ENCODE results near the gene TIMM13.
"Not testable (repeated sequence)": the region's sequence is repeated elsewhere in the genome, so short reads cannot be mapped to it uniquely, and the experiment has no call there.

Gene TIMM13

DNA sequence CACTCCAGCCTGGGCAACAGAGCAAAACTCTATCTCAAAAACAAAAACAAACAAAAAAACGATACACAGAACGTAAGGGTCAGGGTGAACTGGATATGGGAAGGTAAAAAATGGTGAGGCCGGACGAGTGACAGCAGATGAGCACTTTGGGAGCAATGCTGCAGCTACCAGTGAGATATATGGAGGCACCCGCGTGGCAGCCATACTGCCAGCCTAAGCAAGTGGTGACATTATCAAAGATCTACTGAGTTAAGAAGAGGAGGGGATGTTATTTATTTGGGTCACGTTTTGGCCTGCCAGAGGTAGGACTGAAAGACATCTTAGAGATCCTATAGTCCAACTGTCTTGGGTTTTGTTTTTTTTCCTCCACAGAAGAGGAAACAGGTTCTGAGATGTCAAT lies 14.2 kb downstream of the TIMM13 start:
- DNase-seq, result no peak

DNA sequence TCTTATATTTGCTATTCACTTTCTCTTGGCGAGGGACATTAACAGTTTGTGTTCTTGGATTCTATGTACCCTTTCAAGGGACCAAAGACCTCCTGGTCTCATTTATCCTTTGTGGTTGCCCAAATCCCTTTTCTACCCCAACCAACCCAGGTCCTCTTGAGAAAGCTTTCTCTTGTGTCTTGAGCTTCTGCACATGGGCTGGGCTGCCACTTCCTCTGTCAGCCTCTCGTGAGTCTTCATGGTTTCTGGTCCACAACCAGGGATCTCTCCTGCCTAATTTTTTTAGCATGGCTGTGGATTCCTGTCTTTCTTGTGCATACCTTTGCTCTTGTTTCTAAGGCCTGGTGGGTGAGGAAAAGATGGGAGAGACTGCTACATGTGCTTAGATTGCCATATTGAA lies 14.9 kb downstream of the TIMM13 start:
- DNase-seq, result no peak

DNA sequence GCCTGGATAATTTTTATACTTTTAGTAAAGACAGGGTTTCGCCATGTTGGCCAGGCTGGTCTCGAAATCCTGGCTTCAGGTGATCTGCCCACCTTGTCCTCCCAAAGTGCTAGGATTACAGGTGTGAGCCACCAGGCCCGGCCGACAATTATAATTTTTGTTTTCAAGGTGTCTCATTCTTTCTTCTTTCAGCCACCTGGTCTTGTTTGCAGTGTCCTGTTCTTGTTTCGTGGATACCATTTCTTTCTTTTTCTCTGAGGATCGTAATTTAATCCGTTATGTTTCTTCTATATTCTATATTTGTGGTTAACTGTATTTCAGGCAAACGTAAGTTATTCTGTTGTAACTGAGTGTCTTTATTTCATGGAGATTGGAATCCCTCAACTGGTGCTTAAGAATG lies 15.7 kb downstream of the TIMM13 start:
- no peak for DNase-seq

DNA sequence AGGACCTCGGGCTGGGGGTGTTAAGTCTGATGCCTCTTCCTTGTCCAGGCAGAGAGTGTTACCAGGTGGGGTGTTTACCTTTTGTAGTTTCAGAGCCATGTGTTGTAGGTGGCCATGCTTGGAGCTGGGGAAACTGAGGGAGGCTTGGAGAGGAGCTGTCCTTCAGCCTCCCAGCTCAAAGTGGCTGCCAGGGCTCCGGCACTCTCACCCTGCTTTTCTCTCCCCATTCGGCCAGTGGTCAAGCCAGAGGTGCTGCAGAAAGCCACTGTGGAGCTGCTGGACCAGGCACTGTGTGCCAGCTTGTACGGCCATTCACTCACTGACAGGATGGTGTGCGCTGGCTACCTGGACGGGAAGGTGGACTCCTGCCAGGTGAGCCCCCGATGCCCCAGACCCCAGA lies 17.4 kb downstream of the TIMM13 start:
- no peak for DNase-seq

DNA sequence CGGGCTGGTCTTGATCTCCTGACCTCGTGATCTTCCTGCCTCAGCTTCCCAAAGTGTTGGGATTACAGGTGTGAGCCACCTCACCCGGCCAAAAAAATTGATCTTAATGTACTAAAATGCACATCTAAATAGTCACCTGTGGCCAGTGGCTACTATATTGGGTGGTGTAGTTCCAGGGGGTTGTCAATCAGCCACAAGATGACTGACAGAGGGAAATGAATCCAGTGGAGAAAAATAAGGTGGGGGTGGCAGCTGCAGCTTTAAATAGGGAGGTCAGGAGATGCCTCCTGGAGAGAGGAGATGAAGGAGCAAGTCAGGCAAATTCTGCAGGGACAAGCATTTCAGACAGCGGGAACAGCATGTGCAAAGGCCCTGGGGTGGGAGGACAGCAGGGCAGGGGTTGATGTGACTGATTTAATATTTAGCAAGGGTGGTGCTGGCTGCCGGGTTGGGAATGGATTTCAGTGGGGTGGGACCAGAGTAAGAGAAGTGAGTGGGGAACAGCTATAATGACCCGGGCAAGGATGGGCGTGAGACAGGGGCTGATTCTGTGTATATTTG lies 18.0 kb downstream of the TIMM13 start:
- no peak for DNase-seq

DNA sequence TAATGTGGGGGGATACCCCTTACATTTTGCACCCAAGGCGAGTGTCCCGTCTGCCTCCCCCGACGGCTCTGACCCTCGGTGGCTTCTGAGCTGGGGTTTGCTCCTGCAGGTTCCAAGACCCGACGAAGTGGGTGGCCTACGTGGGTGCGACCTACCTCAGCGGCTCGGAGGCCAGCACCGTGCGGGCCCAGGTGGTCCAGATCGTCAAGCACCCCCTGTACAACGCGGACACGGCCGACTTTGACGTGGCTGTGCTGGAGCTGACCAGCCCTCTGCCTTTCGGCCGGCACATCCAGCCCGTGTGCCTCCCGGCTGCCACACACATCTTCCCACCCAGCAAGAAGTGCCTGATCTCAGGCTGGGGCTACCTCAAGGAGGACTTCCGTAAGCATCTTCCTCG lies 19.1 kb downstream of the TIMM13 start:
- DNase-seq, result no peak

DNA sequence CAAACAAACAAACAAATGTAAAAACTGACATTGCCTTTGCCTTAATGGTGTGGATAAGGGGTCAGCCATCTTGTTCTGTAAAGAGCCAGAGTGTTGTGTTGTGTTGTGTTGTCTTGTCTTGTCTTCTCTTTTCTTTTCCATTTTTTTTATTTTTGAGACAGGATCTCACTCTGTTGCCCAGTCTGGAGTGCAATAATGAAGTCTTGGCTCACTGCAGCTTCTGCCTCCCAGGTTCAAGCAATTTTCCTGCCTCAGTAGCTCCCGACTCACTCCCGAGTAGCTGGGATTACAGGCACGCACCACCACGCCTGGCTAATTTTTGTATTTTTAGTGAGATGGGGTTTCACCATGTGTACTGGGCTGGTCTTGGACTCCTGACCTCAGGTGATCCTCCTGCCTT lies 27.8 kb downstream of the TIMM13 start:
- DNase-seq, result no peak

DNA sequence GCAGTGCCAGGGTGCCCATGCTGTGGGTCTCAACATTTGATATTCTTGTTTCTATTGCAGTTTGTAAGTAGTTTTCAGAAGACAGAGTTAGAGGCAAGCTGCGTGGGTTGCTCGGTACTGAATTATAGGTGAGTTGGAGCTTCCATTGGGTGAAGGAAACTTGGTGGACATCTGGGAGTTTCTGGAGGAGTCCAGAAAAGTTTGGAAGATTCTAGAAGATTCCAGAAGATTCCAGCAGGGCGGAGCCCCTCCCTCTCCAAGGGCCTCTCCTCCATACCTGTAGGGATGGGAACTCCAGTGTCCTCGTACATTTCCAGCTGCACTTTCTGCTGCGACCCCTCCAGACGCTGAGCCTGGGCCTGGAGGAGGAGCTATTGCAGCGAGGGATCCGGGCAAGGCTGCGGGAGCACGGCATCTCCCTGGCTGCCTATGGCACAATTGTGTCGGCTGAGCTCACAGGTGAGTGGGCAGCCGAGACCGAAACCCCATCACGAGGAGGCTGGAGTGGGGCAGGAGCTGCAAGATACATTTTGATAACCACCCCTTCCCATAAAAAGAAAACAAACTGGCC lies 28.6 kb downstream of the TIMM13 start:
- no peak for DNase-seq

DNA sequence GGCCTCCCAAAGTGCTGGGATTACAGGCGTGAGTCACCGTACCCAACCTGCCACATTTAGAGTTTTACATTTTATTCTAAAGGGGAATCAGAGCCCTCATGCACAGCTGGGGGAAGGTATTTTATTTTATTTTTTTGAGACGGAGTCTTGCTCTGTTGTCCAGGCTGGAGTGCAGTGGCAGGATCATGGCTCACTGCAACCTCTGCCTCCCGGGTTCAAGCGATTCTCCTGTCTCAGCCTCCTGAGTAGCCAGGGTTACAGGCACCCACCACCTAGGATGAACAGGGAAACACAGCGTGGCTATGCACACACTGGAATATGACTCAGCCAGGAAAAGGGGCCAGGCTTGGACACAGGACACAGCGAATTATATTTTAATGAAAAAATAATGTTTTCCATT lies 30.2 kb downstream of the TIMM13 start:
- not testable (repeated sequence) for DNase-seq

DNA sequence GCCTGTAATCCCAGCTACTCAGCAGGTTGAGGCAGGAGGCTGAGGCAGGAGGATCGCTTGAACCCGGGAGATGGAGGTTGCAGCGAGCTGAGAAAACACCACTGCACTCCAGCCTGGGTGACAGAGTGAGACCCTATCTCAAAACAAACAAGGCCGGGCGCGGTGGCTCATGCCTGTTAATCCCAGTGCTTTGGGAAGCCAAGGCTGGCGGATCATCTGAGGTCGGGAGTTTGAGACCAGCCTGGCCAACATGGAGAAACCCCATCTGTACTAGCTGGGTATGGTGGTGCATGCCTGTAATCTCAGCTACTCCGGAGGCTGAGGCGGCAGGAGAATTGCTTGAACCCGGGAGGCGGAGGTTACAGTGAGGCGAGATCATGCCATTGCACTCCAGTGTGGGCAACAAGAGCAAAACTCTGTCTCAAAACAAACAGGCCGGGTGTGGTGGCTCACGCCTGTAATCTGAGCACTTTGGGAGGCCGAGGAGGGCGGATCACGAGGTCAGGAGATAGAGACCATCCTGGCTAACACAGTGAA lies 32.0 kb downstream of the TIMM13 start:
- not testable (repeated sequence) for DNase-seq

DNA sequence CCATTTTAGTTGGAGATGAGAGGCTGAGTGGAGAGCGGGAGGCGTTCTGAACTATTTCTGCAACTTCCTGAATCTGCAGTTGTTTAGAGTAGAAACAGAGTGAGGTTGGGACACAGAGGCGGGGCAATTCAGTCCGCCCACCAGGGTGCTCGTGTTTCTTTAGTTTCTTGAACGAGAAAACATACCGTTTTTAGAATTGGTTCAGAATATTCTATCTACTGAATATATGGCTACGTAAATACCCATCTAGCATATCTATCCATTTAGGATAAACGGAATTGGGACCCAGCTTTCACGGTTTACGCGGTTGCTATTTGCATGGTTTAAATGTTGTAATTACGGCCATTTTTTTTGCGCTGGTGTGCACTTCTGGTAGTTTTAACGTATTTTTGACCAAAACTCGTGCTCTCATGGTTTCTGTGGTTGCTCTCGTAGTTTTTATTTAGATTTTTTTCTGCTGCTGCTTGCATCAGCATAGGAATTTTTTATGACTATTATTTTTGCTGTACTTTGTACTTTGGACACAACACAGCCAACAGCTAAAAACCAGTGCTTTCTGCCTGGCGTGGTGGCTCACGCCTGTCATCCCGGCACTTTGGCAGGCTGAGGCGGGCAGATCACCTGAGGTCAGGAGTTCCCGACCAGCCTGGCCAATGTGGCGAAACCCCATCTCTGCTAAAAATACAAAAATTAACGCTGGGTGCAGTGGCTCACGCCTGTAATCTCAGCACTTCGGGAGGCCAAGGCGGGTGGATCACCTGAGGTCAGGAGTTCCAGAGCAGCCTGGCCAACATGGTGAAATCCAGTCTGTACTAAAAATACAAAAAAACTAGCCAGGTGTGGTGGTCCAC lies 32.7 kb downstream of the TIMM13 start:
- DNase-seq, result no peak

DNA sequence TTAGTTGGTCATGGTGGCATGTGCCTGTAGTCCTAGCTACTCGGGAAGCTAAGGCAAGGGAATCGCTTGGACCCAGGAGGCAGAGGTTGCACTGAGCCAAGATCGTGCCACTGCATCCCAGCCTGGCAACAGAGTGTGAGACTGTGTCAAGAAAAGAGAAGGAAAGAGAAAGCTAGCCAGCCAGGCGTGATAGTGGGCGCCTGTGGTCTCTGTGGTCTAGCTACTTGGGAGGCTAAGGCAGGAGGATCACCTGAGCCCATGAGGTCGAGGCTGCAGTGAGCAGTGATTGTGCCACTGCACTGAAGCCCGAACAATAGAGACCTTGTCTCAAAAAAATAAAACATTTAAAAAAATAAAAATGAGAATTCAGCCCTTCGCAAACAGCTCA lies 33.3 kb downstream of the TIMM13 start:
- no peak for DNase-seq

DNA sequence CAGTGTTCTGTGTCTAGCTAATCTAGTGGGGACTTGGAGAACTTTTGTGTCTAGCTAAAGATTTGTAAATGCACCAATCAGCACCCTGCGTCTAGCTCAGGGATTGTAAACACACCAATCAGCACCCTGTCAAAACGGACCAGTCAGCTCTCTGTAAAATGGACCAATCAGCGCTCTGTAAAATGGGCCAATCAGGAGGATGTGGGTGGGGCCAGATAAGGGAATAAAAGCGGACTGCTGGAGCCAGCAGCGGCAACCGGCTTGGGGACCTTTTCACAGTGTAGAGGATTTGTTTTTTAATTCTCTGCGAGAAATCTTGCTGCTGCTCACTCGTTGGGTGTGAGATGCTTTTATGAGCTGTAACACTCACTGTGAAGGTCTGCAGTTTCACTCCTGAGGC lies 34.5 kb downstream of the TIMM13 start:
- not testable (repeated sequence) for DNase-seq

DNA sequence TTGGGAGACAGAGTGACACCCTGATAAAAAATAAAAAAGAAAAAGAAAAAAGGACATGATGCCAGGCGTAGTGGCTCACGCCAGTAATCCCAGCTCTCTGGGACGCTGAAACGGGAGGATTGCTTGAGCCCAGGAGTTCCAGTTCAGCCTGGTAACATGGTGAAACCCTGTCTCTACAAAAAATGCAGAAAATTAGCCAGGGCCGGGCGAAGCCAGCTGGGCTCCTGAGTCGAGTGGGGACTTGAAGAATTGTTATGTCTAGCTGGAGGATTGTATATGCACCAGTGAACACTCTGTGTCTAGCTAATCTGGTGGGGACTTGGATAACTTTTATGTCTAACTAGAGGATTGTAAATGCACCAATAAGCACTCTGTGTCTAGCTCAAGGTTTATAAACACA lies 35.0 kb downstream of the TIMM13 start:
- DNase-seq, result no peak

DNA sequence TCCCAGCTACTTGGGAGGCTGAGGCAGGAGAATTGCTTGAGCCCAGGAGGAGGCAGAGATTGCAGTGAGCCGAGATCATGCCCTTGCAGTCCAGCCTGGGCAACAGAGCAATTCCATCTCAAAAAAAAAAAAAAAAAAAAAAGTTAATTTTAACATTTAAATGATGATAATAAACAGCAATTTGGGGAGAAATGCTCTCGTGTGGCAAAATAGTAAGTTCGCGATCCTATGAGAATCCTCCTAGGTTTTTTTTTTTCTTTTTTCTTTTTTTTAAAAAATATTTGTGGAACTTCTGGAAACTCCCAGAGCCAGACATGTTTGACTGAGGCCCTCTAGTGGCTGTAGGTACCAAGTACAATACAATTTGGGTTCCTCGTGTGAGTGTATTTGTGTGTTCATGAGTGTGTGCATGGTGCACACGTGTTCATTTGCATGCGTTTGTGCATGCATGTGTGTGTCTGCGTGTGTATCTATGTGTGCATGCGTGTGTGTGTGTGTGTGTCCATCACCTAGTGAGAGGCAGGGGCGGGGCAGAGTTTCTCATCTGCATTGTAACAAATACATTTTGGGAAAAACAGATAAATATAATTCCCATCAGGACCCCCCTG lies 36.2 kb downstream of the TIMM13 start:
- DNase-seq, result peak; percentile 30

DNA sequence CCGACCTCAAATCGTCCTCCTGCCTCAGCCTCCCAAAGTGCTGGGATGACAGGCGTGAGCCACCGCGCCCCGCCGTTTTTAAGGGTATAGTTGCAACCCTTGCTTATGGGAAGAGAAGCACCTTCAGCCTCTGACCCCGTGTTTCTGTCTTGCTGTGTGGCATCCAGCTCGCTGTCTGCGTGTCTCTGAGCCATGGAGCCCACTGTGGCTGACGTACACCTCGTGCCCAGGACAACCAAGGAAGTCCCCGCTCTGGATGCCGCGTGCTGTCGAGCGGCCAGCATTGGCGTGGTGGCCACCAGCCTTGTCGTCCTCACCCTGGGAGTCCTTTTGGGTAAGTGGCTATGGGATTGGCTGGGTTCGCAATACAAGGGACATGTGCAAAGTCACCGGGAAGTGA lies 37.8 kb downstream of the TIMM13 start:
- DNase-seq, result no peak

DNA sequence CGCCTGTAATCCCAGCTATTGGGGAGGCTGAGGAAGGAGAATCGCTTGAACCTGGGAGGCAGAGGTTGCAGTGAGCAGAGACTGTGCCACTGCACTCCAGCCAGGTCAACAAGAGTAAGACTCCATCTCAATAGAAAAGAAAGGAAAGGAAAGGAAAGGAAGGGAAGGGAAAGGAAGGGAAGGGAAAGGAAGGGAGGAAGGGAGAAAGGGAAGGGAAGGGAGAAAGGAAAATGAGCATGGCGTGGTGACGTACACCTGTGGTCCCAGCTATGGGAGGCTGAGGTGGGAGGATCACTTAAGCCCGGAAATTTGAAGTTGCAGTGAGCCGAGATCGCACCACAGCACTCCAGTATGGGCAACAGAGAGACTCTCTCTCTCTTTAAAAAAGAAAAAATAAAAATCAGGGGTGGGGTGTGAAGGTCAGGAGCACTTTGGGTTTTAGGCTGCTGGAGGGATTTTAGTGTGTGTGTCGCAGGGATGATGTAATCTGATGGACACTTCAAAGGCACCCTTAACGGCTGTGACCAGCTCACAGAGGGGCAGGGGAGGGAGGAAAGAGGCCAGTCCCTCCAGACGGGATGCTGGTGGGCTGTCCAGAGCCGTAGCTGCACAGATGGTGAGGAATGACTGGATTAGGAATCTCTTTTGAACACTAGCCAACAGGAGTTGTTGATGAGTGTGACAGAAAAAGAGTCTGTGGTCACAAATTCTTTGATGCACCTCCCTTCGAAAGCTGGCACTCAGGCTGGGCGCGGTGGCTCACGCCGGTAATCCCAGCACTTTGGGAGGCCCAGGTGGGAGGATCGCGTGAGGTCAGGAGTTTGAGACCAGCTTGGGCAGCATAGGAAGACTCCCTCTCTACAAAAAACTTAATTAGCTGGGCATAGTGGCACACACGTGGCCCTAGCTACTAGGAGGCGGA lies 39.8 kb downstream of the TIMM13 start:
- no peak for DNase-seq

DNA sequence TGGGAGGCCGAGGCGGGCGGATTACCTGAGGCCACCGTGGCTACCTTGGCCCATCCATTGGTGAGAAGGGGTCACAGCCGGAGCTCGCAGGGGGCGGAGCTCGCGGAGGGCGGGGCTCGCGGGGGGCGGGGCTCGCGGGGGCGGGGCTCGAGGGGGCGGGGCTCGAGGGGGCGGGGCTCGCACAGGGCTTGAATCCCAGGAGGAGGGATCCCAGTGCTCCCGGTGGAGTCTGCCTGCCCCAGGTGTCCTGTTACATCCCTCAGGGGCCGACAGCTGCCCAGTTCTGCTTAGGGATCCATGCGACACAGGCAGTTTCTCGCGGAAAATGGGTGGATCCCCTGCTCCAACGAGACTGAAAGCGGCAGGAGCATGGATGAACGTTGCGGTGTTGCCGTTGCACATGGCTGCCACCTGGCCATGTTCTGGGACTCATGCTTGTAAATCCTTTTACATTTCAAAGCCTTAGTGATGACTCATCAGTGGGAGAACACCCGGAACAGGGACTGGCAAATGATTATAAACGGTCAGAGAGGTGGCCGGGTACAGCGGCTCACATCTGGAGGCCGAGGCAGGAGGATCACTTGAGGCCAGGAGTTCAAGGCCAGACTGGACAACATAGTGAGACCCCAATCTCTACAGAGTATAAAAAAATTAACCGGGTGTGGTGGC lies 42.2 kb downstream of the TIMM13 start:
- DNase-seq, result peak; percentile 35

DNA sequence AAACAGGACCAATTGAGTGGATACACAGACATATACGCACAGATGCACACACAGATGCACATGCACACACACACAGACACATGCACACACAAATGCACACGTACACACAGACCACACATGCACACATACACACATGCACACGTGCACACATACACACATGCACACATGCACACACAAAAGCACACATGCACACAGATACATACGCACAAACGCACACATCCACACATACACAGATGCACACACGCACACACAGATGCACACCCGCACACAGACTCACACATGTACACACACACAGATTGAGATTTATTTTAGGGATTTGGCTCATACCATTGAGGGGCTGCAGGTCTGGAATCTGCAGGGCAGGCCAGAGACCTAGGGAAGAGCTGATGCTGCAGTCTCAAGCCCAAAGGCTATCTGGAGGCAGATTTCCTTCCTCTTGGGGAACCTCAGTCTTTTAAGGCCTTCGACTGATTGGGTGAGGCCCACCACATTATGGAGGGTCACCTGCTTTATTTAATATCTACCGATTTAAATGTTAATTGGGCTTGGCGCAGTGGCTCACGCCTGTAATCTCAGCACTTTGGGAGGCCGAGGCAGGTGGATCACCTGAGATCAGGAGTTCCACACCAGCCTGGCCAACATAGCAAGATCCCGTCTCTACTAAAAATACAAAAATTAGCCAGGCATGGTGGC lies 44.7 kb downstream of the TIMM13 start:
- no peak for DNase-seq

DNA sequence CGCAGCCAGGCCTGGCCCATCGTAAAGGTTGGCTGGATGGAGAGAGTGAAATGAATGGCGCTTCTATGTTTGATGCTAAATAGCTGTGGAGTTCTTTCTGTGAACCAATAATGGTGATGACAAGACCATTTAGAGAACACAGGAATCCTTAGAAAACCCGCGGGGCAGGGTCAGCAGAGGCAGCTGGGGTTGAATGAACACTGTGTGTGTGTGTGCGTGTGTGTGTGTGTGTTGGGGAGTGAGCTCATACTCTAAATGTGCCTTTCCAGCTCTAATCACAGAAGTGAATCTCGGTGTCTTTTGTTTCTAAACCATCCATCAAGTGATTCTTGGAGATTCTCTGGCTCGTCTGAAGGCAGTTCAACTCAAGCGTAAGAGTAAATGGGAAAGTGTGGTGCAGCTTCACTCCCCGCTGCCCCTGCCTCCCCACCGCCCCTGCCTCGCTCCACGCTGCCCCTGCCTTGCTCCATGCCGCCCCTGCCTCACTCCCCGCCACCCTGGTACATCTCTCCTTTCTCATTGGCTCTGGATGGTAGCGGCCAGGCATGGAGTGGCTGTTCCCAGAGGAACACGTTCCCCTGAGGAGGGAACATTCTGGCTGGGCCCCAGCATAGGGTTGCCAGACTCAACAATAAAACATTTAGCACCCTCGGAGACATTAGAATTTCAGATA lies 46.1 kb downstream of the TIMM13 start:
- no peak for DNase-seq

DNA sequence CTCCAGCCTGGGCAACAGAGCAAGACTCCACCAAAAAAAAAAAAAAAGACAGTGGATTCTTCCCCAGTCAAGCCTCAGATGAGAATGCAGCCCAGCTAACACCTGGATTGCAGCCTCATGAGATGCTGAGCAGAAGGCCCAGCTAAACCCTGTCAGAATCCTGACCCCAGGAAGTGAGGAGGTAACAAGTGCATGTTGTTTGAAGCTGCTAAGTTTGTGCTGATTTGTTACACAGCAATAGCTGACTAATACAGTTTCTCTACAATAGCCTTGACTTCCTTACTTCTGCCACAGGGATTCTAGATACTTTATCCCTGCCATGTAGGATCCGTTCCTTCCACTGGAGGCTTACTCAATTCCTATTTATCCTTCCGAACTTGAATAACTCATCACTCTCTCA lies 46.8 kb downstream of the TIMM13 start:
- no peak for DNase-seq

Data from NCI-H2107 (cell line).